Activated effector memory CD4-positive, alpha-beta T cell treated with Interleukin-2 at 50 U/mL for 16 hours (primary cell): ENCODE measurements around the gene ZCCHC8.
"Not testable (repeated sequence)": the region's sequence is repeated elsewhere in the genome, so short reads cannot be mapped to it uniquely, and the experiment has no call there.

Experiments
- DNase-seq: peaks from one replicate; pipeline ENCODE4 v3.0.0-alpha.2; 2020

ZCCHC8 gene

GRCh38 chr12:122506393-122506938 lies 5.7 kb upstream of the ZCCHC8 start:
- DNase-seq: no peak

- no peak for DNase-seq
Observed at GRCh38 chr12:122505419-122506051, 4.8 kb upstream of the ZCCHC8 start.

GRCh38 chr12:122503783-122504590 lies 3.3 kb upstream of the ZCCHC8 start:
- DNase-seq: no peak

DNA sequence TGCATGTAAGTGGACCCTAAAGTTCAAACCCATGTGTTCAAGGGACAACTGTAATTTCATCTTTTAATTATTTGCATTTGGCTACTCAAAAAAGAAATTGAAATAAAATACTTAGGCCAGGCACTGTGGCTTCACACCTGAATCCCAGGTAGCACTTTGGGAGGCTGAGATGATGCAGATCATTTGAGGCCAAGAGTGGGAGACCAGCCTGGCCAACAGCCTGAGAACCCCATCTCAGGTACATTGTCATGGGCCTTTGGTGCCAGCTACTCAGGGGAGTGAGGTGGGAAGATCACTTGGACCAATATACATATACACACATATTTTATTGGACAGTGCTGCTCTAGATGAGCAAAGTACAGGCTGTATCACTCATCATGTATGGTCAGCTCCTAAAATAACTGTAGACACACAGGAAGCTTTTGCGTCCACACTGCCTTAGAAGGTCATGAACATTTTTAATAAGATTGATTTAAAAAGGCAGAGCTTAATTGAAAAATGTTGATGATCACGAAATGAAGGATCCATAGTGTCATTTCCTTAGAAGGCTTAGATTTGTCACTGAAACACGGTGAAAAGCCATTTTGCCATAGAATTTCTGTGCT lies 2.5 kb upstream of the ZCCHC8 start:
- no peak for DNase-seq

DNA sequence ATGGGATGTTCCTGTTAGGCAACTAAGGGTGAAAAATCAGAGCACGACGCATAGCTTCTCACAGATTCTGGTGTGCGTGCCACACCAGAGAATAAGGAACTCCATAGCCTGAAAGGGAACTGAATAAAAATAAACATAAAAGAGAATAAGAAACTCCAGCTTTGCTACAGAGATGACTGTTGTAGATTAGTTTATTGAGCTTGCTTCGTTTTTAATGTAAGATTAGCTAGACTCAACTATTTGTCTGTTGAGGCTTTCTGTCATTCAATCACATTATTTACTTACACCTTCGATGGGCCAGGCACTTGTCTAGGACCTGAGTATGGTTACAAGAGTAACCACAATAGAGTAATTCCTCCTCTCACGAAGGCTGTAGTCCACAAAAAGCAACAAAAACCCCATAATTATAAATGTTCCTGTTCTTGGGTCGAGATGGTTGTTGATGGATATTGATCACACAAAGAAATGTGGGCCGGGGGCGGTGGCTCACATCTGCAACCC lies 807 bp upstream of the ZCCHC8 start:
- DNase-seq: no peak

GRCh38 chr12:122499991-122500684 lies 594 bp downstream of the ZCCHC8 start:
- peak; percentile 27 for DNase-seq

GRCh38 chr12:122495258-122495657 lies 5.5 kb downstream of the ZCCHC8 start:
- DNase-seq: no peak

- not testable (repeated sequence) for DNase-seq
Observed at GRCh38 chr12:122493222-122493621, 7.5 kb downstream of the ZCCHC8 start.

DNA sequence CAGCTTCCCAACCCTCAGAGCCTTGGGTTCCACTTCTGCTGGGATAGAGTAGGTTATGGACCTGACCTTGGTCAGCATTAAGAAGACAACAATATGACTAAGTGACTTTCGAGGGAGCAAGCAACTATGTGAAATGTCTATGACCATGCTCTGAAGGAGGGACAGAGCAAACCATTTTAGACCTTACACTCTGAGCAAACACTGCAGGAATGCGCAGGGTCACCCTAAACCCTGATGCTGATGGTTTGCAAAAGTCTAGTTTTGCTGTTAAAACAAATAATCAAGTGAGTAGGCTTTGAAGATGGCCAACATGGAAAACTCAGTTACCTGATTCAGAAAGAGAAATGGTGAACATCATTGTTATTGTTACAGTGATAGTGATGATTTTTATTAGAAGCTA lies 8.7 kb downstream of the ZCCHC8 start:
- no peak for DNase-seq

DNA sequence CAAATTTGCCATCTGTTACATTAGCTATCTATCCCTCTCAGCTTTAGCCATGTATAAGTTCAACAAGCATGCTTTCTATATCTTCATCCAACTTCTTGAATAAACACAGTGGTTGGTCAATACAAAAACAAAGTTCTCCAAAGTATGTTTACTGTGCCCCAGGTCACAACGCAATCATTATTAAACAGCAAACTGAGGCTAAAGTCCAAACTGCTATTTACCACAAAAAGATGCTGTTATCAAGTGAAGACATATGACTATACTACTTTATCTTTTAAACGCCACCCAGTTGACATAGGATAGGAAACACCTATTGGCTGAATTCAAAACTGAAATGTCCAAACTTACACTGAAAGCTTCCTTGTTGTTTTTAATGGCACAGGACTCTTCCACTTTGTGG lies 11.7 kb downstream of the ZCCHC8 start:
- no peak for DNase-seq

DNA sequence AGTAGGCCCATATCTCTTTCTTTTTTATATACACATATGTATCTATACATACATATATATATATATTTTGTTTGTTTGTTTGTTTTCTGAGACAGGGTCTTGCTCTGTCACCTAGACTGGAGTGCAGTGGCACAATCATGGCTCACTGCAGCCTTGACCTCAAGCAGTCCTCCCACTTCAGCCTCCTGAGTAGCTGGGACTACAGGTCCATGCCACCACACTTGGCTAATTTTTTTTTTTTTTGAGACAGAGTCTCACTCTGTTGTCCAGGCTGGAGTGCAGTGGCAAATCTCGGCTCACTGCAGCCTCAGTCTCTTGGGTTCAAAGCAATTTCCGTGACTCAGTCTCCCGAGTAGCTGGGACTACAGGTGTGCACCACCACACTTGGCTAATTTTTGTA lies 12.9 kb downstream of the ZCCHC8 start:
- not testable (repeated sequence) for DNase-seq

GRCh38 chr12:122486805-122487426 lies 13.8 kb downstream of the ZCCHC8 start:
- DNase-seq: no peak

- DNase-seq: not testable (repeated sequence)
Observed at GRCh38 chr12:122486360-122486759, 14.4 kb downstream of the ZCCHC8 start.

DNA sequence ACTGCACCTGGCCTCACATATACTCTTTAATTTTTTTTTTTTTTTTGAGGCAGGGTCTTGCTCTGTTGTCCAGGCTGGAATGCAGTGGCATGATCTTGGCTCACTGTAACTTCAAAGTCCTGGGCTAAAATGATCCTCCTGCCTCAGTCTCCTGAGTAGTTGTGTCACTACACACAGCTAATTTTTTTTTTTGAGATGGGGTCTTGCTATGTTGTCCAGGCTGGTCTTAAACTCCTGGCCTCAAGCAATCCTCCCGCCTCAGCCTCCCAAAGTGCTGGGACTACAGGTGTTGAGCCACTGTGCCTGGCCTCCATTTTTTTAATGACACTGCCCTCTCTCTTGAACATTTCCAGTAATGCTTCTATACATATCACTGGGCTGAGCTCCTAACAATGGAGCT lies 16.3 kb downstream of the ZCCHC8 start:
- not testable (repeated sequence) for DNase-seq

- no peak for DNase-seq
Observed at GRCh38 chr12:122483969-122484368, 16.8 kb downstream of the ZCCHC8 start.

GRCh38 chr12:122481861-122482260 lies 18.9 kb downstream of the ZCCHC8 start:
- DNase-seq: no peak

GRCh38 chr12:122480753-122481152 lies 20.0 kb downstream of the ZCCHC8 start:
- DNase-seq: no peak

- no peak for DNase-seq
Observed at GRCh38 chr12:122474324-122474716, 26.4 kb downstream of the ZCCHC8 start.

DNA sequence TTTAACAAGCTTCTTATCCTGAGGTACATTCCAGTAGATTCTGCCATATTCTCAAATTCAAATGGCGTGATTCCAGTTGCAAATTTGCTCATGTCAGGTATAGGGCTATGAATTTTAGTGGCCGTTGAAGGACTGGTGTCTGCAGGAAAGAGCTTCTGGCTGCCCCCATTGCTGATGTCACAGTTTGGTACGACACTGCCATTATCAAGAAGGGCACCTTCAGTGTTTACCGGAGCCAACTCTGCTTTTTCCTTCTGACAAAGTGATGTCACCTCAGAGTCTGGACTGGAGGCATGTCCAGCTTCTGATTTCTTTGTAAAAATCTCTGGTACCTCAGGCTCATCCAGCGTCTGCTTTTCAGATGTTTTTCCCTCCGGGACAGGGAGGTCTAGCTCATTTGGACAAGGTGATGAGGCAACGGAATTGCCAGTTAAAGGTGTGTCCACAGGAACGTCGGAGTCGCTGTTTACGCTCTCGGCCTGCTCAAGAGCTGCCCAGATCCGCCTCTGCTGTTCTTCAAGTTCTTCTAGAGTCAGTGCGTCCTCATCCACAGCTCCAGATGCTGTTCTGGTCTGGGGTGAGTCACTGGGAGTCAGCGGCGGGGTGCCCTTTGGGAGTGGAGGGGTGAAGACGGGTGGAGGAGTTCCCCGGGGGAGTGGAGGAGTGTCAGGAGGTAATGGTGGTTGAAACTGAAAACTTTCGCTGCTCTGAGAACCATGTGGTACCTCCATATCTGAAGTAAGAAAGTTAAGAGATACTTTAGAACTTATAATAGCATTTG lies 27.0 kb downstream of the ZCCHC8 start:
- no peak for DNase-seq

DNA sequence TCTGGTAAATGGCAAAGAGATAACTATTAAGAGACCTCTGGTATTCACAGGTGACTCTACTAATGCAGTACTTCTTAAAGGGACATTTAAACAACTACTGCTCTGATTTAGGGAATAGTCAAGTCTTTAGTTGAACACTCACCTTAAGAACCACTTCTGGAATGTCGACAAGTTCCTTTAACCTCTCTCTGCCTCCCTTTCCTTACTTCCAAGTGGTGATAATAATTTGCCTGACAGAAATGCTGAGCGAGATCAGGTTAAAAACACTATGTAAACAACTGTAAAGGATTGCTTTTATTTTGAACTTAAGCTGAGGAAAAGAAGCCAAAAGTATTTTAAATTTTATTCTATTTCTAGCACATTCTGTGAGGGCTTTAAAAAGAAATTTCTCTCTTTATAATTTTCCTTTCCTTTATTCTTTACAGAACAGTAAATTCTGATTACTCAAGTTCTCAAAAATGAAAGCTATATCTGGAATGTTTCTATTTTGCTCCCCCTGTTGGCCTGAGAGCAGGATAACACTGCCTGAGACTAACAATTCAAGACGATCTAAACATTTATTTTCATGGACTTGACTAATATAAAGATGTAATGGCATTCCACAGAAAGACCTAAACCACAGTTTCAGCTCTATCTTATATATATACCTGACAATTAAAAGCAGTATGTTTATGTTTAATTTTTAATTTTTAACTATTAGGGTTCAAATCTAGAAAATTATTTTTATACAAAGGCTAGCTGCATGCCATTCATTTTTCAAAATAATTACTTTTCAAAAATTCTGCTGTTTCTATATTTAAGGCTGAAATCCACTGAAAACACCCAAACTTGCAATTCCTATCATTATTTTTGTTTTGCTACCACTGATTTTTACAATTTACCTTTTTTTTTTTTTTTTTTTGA lies 29.2 kb downstream of the ZCCHC8 start:
- DNase-seq: no peak

GRCh38 chr12:122470576-122470975 lies 30.2 kb downstream of the ZCCHC8 start:
- not testable (repeated sequence) for DNase-seq
